GM18526 (cell line): ENCODE data around the gene DEPP1.

Experiments
- POLR2A ChIP-seq: IDR thresholded peaks from 3 replicates; pipeline ENCODE4 v1.6.1; 2011; ENCODE audit not compliant: insufficient read length; ENCODE audit errors: extremely low read depth

The DEPP1 gene

GRCh38 chr10:44958196-44958897 is 20.3 kb downstream of the DEPP1 start:
- TF ChIP-seq POLR2A: no peak

GRCh38 chr10:44956717-44957706 is 21.6 kb downstream of the DEPP1 start:
- TF ChIP-seq POLR2A: no peak

- no peak for TF ChIP-seq POLR2A
These were observed 22.4 kb downstream of the DEPP1 start for GRCh38 chr10:44956226-44956625.

GRCh38 chr10:44955413-44956070 is 23.1 kb downstream of the DEPP1 start:
- TF ChIP-seq POLR2A: no peak

- TF ChIP-seq POLR2A: no peak
These were observed 23.6 kb downstream of the DEPP1 start for GRCh38 chr10:44954962-44955361.

- TF ChIP-seq POLR2A: no peak
These were observed 24.6 kb downstream of the DEPP1 start for GRCh38 chr10:44954042-44954441.

GRCh38 chr10:44952779-44953231 is 25.8 kb downstream of the DEPP1 start:
- TF ChIP-seq POLR2A: no peak

GRCh38 chr10:44951576-44952226 is 26.9 kb downstream of the DEPP1 start:
- no peak for TF ChIP-seq POLR2A

GRCh38 chr10:44950326-44951225 is 28.0 kb downstream of the DEPP1 start:
- TF ChIP-seq POLR2A: no peak

GRCh38 chr10:44949915-44950314 is 28.7 kb downstream of the DEPP1 start:
- TF ChIP-seq POLR2A: no peak

GRCh38 chr10:44949127-44949802 is 29.3 kb downstream of the DEPP1 start:
- no peak for TF ChIP-seq POLR2A

GRCh38 chr10:44948642-44949041 is 30.0 kb downstream of the DEPP1 start:
- no peak for TF ChIP-seq POLR2A

GRCh38 chr10:44947371-44948152 is 31.0 kb downstream of the DEPP1 start:
- no peak for TF ChIP-seq POLR2A
